ENCODE results near the gene ADAMTSL1. TPM values are rescaled to one million over a fixed set of nuclear protein-coding genes. Genes with fewer than 3 reads are reported as not detected.

ADAMTSL1 gene
- polyA plus RNA-seq, 5 donors = 15.6 to 25.0 (median 16.9) TPM

GRCh38 chr9:18662320-18662719 is 188.4 kb downstream of the ADAMTSL1 start:
- DNase-seq = no peak

GRCh38 chr9:18665947-18666346 is 192.0 kb downstream of the ADAMTSL1 start:
- no peak for DNase-seq

- no peak for DNase-seq
Observed at GRCh38 chr9:18666348-18666747, 192.4 kb downstream of the ADAMTSL1 start.

DNA sequence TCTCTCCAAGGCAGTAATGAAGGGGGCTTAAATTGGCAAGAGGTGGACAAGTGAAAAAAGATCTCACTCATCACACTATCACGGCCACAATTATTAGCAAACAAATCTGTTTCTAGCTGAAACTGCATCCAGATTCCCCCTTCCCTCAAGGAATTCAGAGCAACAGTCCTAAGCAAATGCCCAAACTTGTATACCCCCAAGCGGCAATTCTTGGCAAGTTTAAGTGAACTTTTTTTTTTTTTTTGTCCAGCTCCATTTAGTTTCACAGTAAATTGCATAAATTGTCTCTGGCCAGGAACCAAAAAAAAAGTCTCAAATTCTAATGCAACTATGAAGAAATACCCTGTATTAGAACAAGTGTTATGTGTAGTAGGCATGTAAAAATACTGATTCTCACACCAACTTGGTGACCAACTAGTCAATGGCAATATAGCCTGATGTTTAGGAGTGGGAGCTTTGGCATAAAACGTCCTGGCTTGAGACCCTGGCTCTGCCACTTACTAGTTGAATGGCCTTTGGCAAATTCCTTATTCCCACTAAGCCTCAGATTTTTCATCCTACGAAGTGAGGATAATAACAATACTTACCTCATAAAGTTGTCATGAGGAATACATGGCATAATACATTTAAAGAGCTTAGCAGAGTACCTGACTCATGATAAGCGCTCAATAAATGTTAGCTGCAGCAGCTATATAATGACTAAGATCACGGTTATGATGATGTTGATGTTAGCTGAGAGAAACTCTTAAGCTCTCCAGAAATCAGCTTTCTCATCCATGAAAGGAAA is 193.2 kb downstream of the ADAMTSL1 start:
- DNase-seq = peak in 1 of 2 donors; percentile 56

DNA sequence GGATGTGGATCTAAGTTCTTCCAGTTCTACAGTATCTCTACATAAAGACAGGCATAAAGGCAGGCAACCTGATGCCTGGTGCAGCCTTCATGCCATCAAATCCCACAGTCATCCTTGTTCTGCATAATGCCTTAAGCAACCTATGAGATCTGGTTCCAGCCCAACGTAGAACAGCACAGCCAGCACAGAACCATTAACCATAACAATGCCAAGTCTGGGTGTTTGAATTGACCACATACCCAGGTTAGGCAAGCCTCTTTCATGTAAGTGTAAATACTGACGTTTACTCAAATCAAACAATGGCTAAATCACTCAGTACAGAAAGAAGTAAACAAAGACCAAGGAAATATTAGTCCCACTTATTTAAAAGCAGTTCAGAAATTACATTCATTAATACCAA is 195.0 kb downstream of the ADAMTSL1 start:
- DNase-seq = no peak

GRCh38 chr9:18672706-18673105 is 198.8 kb downstream of the ADAMTSL1 start:
- no peak for DNase-seq

DNA sequence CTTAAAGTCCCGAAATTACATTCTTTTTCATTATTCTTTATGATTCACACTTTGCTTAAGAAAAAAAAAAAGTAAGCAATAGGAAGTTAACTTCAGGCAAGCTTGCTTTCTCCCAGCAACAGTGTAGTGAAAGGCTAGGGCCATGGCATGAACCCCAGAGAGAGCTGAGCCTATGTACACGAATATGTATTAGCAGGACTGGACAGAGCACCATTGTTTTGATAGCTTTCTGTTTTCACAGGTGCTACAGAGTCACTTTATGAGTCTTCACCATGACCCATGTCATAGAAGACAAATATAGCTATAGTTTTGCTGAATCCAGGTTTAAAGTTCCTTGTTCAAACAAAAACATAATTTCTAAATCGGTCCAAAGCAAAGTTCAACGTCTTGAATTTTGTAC is 199.2 kb downstream of the ADAMTSL1 start:
- no peak for DNase-seq

- DNase-seq = no peak
Observed at GRCh38 chr9:18675332-18675731, 201.4 kb downstream of the ADAMTSL1 start.

- DNase-seq = no peak
Observed at GRCh38 chr9:18675973-18676372, 202.0 kb downstream of the ADAMTSL1 start.

DNA sequence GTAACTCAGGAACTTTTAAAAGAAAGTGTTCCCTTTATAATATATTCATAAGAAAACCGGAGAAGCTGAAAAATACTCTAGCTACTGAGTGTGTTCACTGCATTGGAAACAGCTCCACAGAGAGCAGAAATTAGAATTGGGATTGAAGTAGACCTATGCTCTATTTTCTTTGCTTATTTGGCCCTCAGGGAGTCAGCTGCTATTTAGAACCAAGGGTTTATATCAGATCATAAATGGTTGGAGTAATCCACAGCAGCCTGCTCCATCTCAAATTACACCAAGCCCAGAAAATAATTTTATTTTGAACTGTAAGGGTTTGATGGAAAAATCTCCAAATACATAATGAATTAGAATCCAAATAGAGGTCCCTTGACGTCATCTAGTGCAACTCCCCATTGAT is 202.6 kb downstream of the ADAMTSL1 start:
- no peak for DNase-seq

DNA sequence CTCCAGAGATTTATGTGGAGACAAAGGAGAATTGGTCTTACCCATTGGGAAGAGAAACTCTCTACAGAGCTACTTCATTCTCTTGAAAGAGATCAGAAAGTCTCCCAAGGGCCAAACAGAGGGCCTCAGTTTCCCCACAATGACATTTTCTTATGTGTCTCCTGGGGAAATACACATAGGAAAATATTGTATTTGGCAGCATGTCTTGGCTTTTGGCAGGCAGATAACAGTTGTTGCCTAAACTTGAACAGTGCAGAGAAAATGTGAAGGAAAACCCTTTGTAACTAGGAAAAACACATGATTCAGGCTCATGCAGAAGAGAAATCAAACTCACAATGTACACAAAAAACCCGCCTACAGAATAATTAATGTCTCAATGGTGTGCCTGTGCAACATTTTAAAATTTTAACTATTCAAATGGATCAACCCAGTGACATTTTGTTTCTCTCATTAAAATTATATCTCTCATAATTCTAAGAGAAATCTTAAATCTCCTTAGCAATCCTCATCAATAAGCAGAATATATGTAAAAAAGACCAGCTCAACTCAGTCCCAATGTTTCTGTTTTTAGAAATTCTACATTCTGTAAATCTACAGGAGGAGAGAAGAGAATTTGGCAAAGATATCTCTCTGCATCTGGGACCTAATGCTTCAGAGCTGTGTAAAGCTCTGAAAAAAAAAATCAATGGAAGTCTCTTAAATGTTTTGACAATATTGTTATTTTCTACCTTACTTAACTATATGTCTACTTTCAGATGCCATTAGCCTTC is 205.1 kb downstream of the ADAMTSL1 start:
- DNase-seq = no peak

GRCh38 chr9:18682907-18683306 is 209.0 kb downstream of the ADAMTSL1 start:
- DNase-seq = no peak

DNA sequence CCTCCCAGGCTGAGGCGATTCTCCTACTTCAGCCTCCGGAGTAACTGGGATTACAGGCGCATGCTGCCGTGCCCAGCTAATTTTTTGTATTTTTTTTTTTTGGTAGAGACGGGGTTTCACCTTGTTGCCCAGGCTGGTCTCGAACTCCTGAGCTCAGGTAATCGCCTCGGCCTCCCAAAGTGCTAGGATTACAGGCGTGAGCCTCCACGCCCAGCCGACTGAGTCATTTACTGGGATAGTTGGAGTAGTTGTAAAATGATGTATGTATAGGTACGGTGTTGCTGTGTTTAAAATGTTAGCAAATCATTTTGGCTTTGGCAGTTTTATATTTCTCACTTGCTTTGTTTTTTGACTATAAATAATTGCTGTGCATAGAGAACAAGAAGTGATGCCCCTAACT is 209.4 kb downstream of the ADAMTSL1 start:
- no peak for DNase-seq

DNA sequence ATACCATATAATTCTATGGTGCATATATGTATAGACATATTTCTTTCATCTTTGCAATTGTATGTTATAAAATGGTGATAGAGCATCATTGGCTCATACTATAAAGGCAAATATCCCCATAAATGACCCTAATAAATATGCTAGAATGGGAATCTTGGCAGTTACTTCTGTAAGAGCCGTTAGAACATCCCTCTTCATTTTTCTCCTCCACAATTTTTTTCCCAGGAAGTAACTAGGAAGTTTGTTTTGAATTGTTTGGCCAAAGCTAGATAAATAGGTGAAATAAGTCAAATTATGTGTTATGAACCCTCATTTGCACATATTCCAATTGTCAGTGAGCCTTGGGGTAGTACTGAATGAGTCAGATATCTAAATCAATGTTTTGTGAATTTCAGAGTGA is 209.9 kb downstream of the ADAMTSL1 start:
- peak; percentile 69 to 82 for DNase-seq

- no peak for DNase-seq
Observed at GRCh38 chr9:18684593-18685317, 210.8 kb downstream of the ADAMTSL1 start.

- DNase-seq = no peak
Observed at GRCh38 chr9:18688581-18689565, 214.9 kb downstream of the ADAMTSL1 start.

GRCh38 chr9:18689921-18690320 is 216.0 kb downstream of the ADAMTSL1 start:
- DNase-seq = no peak

GRCh38 chr9:18692268-18692667 is 218.3 kb downstream of the ADAMTSL1 start:
- DNase-seq = no peak

GRCh38 chr9:18692962-18693361 is 219.0 kb downstream of the ADAMTSL1 start:
- no peak for DNase-seq

GRCh38 chr9:18694959-18695668 is 221.2 kb downstream of the ADAMTSL1 start:
- DNase-seq = no peak

DNA sequence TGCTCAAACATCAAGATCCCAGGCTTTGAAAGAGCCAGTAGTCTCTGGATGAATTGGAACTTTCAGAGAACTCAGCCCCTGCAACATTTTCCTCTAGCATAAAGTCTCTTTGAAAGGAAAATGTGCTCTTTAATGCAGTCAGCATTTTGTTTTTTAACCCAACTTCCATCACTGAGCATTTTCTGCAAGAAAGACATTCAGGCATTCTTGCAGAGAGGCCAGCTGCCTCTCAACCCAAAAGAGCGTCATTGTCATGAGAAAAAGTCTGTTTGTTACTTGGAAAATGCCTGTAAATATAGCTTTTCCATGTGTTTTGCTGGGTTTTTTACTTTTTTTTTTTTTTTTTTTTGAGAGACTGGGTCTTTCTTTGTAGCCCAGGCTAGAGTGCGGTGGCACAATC is 225.0 kb downstream of the ADAMTSL1 start:
- no peak for DNase-seq
